IPS-18a (cell line): Measurements from ENCODE around the gene NMRK1.

Experiments used
- H3K27ac ChIP-seq: one replicate; pipeline ENCODE4 v1.5.1; 2013; ENCODE audit warnings: low read length
- H3K27me3 ChIP-seq: one replicate; pipeline ENCODE4 v1.6.1; 2013; ENCODE audit warnings: mild to moderate bottlenecking, low read length; ENCODE audit not compliant: control insufficient read depth, insufficient read depth
- H3K36me3 ChIP-seq: one replicate; pipeline ENCODE4 v1.6.1; 2013; ENCODE audit warnings: low read depth, low read length; ENCODE audit not compliant: control insufficient read depth
- H3K4me1 ChIP-seq: one replicate; pipeline ENCODE4 v1.6.1; 2013; ENCODE audit warnings: low read depth, low read length; ENCODE audit not compliant: control insufficient read depth
- H3K4me3 ChIP-seq: one replicate; pipeline ENCODE4 v1.5.1; 2013; ENCODE audit warnings: low read length
- H3K9ac ChIP-seq: one replicate; pipeline ENCODE4 v1.6.1; 2013; ENCODE audit warnings: mild to moderate bottlenecking, low read length, moderate library complexity
- H3K9me3 ChIP-seq: one replicate; pipeline ENCODE4 v1.6.1; 2013; ENCODE audit warnings: low read depth, low read length; ENCODE audit not compliant: control insufficient read depth

NMRK1 gene

DNA sequence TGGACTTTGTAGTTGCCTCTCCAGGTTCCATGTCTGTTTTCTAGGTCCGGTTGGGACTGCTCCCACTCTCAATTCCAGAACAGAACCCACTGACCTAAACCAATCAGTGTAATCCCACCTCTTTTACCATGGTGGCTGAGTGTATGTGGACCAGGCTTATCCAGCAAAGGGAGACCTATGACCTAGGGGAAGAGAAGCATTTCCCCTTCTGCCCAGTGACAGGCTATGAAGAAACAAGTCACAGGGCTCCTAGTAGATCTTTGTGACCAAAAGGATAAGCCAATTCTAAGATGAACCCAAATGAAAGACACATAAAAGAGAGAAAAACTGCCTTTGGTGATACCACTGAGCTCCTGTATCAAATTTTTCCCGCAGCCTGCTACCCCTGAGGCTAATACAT, 6.3 kb downstream of the NMRK1 start:
- H3K9ac ChIP-seq, result no peak overlapping the region
- H3K36me3 ChIP-seq, result no peaks in the 10 kb centered on the region
- no peaks in the 10 kb centered on the region for H3K9me3 ChIP-seq
- no peaks in the 10 kb centered on the region for H3K27me3 ChIP-seq
- H3K4me1 ChIP-seq, result peaks cover 6% of the 10 kb centered on the region
- H3K27ac ChIP-seq, result no peak overlapping the region
- no peak overlapping the region for H3K4me3 ChIP-seq

DNA sequence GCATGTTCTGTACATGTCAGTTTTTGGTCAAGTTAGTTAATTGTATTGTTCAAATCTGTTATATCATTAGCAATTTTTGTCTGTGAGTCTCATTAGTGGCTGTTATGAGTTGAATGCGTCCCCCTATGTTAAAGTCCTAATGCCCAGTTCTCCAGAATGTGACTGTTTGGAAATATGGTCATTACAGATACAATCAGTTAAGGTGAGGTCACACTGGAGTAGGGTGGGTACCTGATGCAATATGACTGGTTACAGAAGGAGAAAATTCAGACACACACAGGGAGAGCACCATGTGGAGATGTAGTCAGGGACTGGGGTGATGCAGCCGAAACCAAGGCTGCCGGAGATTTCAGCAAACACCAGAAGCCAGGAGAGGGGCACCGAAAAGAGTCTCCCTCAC, 15.1 kb downstream of the NMRK1 start:
- H3K27ac ChIP-seq, result no peak overlapping the region
- H3K27me3 ChIP-seq, result no peaks in the 10 kb centered on the region
- H3K9ac ChIP-seq, result no peak overlapping the region
- no peaks in the 10 kb centered on the region for H3K9me3 ChIP-seq
- H3K4me3 ChIP-seq, result no peak overlapping the region
- no peaks in the 10 kb centered on the region for H3K36me3 ChIP-seq
- H3K4me1 ChIP-seq, result peaks cover 6% of the 10 kb centered on the region

DNA sequence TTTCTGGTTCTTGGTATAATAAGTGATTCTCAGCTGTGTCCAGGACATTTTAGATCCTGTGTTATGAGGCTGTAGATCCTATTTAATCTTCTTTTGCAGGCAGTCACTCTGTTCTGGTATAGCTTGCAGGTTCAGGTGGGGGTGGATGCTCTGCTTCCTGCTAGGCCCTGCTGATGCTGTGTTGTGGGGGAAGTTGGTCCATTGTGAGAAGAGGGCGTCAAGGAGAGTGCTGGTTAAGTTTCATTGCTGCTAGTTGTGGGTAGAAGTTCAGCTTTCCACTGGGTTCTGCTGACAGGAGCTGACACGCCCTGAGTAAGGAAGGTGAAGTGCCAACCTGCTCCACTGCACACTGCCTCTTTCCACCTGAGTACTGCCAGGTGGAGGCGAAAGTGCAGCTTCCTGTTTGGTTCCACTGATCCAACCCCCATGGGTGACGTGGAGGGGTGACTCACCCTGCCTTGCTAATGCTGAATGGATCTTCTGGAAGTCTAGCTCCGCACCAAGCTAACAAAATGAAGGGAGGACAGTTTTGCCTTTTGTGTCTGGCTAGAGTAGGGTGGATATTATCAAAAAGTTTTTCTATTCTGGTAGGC, 16.3 kb downstream of the NMRK1 start:
- no peaks in the 10 kb centered on the region for H3K9me3 ChIP-seq
- no peaks in the 10 kb centered on the region for H3K36me3 ChIP-seq
- no peak overlapping the region for H3K4me3 ChIP-seq
- H3K27ac ChIP-seq, result no peak overlapping the region
- H3K27me3 ChIP-seq, result no peaks in the 10 kb centered on the region
- H3K4me1 ChIP-seq, result peaks cover 6% of the 10 kb centered on the region
- no peak overlapping the region for H3K9ac ChIP-seq

DNA sequence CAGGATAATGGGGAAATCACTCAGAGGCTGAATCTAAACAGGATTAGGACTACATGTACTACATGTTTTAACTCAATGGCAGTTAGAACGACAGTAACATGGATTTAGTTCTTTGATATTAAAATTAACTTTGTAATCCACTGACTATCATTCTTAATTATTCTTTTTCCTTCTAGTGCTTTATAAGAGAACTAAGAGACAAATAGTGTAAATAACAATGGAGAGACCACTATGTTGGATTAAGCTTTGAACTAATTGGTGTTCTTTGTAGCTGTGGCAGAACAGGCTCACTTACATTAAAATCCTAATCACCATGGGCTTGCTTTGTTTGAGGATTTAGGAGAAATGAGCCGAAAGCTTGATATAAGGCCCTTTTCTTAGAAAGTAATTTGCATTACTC, 18.8 kb downstream of the NMRK1 start:
- no peak overlapping the region for H3K9ac ChIP-seq
- H3K27ac ChIP-seq, result no peak overlapping the region
- H3K4me3 ChIP-seq, result no peak overlapping the region
- H3K4me1 ChIP-seq, result peaks cover 6% of the 10 kb centered on the region
- no peaks in the 10 kb centered on the region for H3K27me3 ChIP-seq
- no peaks in the 10 kb centered on the region for H3K36me3 ChIP-seq
- no peaks in the 10 kb centered on the region for H3K9me3 ChIP-seq

DNA sequence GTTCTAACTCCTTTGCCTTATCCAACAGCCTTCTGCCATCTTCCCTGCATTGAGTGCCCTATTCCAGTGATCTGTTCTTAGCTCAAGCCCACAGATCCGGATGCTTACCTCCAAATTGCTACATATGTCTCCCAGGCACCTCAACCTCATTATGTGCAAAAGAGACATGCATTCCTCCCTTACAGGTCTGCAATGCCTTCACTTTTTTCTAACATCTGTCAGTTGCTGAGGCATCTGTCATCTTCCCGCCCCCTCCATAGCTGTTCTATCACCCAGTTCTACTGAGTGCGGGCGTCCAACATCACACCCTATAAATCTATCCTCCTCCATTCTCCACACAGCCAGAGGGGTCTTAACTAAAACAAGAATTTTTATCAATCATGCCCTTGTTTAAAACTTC, 20.1 kb downstream of the NMRK1 start:
- no peak overlapping the region for H3K9ac ChIP-seq
- H3K9me3 ChIP-seq, result no peaks in the 10 kb centered on the region
- H3K36me3 ChIP-seq, result no peaks in the 10 kb centered on the region
- H3K4me3 ChIP-seq, result no peak overlapping the region
- no peaks in the 10 kb centered on the region for H3K27me3 ChIP-seq
- no peak overlapping the region for H3K27ac ChIP-seq
- H3K4me1 ChIP-seq, result peaks cover 6% of the 10 kb centered on the region

DNA sequence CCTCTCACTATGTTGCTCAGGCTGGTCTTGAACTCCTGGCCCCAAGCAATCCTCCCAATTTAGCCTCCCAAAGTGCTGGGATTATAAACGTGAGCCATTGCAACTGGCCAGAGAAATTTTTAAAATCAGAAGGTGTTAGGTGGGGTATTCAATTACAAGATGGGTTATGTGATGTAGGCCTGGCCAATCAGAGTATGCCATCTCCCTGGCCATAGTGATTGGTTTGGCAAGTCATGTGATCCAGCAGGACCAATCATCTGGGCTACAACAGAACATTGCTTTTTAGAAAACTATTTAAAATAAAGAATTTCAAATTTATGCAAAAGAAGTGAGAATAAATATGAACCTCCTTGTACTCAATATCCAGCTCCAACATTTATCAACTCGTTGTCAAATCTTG, 22.4 kb downstream of the NMRK1 start:
- Histone ChIP-seq H3K27me3 (no peaks in the 10 kb centered on the region), H3K36me3 (no peaks in the 10 kb centered on the region), H3K27ac (no peak overlapping the region), H3K4me1 (peaks cover 6% of the 10 kb centered on the region), H3K4me3 (no peak overlapping the region), H3K9me3 (no peaks in the 10 kb centered on the region), H3K9ac (no peak overlapping the region)

DNA sequence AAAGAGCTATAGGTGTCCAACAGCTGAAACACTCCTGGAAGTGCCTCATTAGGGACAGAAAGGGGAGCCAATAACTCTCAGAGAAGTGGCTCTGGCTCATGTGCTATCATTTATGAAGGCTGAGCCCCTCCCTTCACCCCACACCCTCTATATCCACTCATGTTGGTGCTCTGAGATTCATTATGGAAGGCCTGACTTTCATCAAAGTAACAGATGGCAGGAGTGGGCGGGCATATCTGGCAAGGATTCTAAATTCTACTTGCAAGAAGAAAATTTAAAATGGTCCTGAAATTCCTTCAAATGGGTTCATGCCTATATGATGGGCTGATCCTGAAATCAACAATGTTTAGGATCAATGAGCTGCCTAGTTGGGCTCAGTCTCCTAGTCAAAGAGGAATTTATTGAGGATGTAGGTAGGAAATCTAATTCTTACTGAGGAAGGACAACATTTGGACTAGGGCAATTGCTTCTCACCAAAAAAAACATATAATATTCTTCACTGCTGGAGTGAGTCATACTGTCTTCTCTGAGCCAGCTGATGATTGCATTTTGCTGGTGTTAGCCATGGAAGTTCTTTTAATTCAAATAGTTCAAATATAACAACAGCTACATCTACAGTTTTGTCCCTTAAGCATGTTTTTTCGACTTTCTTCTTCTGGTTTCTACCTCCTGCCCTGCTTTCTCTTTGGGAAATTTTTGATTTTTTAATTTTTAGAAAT, 23.5 kb downstream of the NMRK1 start:
- Histone ChIP-seq H3K9me3 (no peaks in the 10 kb centered on the region), H3K9ac (no peak overlapping the region), H3K36me3 (no peaks in the 10 kb centered on the region), H3K4me3 (no peak overlapping the region), H3K27ac (no peak overlapping the region), H3K27me3 (no peaks in the 10 kb centered on the region), H3K4me1 (peaks cover 5% of the 10 kb centered on the region)

DNA sequence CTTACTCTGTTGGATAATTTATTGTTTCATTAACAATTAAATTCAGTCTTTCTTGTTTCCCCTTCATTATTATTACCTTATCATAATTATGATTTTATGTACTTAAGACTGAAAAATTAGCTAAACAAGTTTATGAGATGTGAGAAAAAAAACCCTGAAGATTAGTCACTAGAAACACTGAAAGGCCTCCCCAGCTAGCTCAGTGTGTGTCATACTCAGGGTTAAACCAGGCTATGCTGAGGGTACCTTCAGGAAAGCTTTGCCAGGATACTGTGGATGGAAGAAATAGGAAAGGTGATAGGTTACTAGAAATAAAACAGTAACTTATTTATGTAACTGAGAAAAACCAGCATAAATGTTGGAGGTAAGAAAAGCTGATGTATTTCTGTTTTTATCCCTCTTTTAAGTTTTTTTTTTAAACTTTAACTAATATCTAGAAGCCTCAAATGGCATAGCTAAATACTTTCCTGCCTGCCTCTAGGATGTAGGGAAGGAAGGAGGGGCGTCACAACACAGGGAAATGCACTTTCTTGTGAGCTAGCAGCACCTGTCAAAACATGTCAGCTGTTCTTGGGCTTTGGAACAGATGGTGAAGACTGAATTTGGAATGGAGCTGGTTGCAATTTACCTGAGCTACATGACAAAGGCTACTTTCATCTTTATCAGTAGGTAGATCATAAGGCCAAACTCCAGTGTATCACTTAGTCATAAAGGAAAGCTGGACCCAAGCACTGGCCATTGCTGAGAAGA, 24.2 kb downstream of the NMRK1 start:
- no peak overlapping the region for H3K27ac ChIP-seq
- no peak overlapping the region for H3K9ac ChIP-seq
- H3K9me3 ChIP-seq, result no peaks in the 10 kb centered on the region
- H3K4me1 ChIP-seq, result no peaks in the 10 kb centered on the region
- no peaks in the 10 kb centered on the region for H3K27me3 ChIP-seq
- H3K36me3 ChIP-seq, result no peaks in the 10 kb centered on the region
- H3K4me3 ChIP-seq, result no peak overlapping the region

DNA sequence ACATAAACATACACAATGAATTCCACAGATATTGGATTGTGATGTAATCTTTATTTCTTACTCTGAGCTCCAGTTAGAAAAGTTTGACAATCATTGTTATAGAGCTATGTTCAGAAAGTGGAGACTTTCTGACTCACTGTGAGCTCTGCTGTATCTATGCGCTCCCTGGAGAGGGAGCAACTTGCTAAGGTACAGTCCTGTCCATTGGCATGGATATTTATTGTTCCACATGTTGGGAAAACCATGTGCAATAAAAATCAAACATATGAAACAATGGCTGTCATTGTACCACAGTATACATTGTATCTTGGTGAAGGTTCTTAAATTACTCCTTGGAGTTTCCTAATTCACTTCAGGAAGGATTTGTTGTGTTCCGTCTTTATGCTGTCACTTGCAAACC, 26.8 kb downstream of the NMRK1 start:
- H3K4me1 ChIP-seq, result no peaks in the 10 kb centered on the region
- H3K9ac ChIP-seq, result no peak overlapping the region
- H3K27me3 ChIP-seq, result no peaks in the 10 kb centered on the region
- no peaks in the 10 kb centered on the region for H3K9me3 ChIP-seq
- no peak overlapping the region for H3K27ac ChIP-seq
- no peaks in the 10 kb centered on the region for H3K36me3 ChIP-seq
- no peak overlapping the region for H3K4me3 ChIP-seq

DNA sequence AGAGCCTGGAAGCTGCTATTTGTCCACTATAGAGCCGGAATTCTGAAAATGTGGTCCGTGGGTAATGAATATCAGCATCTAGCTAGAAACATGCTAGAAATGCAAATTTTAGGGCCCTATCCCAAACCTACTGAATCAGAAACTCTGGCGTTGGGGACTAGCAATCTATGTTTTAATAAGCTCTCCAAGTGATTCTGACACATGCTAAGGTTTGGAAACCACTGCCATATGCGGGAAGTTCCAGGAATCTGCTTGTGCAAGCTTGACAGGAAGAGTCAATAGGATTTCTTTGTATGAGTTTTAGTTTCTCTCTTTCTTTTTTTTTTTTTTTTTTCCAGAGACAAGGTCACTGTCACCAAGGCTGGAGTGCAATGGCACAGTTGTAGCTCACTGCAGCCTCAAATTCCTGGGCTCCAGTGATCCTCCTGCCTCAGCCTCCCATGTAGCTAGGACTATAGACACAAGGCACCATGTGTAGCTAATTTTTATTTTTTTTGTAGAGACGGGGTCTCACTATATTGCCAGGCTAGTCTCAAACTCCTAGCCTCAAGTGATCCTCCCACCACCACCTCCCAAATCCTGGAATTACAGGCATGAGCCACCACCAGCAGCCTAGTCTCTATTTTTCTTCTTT, 33.5 kb downstream of the NMRK1 start:
- no peaks in the 10 kb centered on the region for H3K36me3 ChIP-seq
- H3K27me3 ChIP-seq, result no peaks in the 10 kb centered on the region
- H3K4me3 ChIP-seq, result no peak overlapping the region
- no peak overlapping the region for H3K27ac ChIP-seq
- no peak overlapping the region for H3K9ac ChIP-seq
- no peaks in the 10 kb centered on the region for H3K4me1 ChIP-seq
- no peaks in the 10 kb centered on the region for H3K9me3 ChIP-seq

DNA sequence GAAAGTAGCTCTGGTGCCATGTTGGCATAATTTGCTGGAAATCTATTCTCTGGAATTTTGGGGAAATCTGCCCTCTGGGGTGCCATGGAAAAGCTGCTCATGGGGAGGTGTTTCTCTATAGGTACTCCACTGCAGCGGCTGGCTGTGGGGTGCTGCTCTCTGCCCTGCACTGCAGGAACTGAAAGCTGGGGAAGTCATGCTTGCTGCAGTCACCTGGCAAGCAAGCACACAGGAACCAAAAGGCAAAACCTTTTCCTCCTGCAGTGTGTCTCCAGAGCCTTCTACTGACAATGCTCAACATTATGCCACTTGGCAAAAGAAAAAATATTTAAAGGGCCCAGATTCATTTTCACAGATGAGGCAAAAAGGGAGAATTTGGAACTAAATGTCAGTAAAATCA, 34.1 kb downstream of the NMRK1 start:
- Histone ChIP-seq H3K4me1 (no peaks in the 10 kb centered on the region), H3K9ac (no peak overlapping the region), H3K36me3 (no peaks in the 10 kb centered on the region), H3K27ac (no peak overlapping the region), H3K4me3 (no peak overlapping the region), H3K27me3 (no peaks in the 10 kb centered on the region), H3K9me3 (no peaks in the 10 kb centered on the region)
